IMR-90 (cell line): Measurements from ENCODE around the gene ALKAL2. TPM values are rescaled to one million over a fixed set of nuclear protein-coding genes. Genes with fewer than 3 reads are reported as not detected.

Source experiments
- ATAC-seq: fragments of 200-7000 bp; cut with Tn5 transposase; 2 replicates; pipeline ENCODE4 v1.9.1; 2020; ENCODE audit warnings: low read depth, mild to moderate bottlenecking, moderate library complexity
- Bru-seq: library from RNA; stranded (reverse); fragments of 400-500 nt; gene quantifications from one replicate; lab custom pipeline; 2021; lab: Mats Ljungman, UMichigan
- BruChase-seq, 2 experiments: library from RNA; stranded (reverse); fragments of 400-500 nt; gene quantifications; one replicate each; lab custom pipeline; 2021; lab: Mats Ljungman, UMichigan
- BruUV-seq: library from RNA; stranded (reverse); fragments of 400-500 nt; replicated peaks from 2 replicates; lab custom pipeline; 2021; lab: Mats Ljungman, UMichigan
- CTCF ChIA-PET: fragments of 300-600 bp; formaldehyde crosslinking; extraction: SDS; loops from one replicate; lab custom pipeline; 2021; ENCODE audit warnings: antibody characterized with exemption; lab: Yijun Ruan, JAX
- POLR2A ChIA-PET: fragments of 300-600 bp; sonication (Branson Sonifier 250); formaldehyde crosslinking; loops from one replicate; lab custom pipeline; 2022; ENCODE audit warnings: antibody characterized with exemption; ENCODE audit not compliant: unreplicated experiment; lab: Charles Lee
- DNase-seq: peaks from one replicate; pipeline ENCODE4 v3.0.0; 2013
- H2AFZ ChIP-seq: replicated peaks from 2 replicates; pipeline ENCODE3; 2013; ENCODE audit warnings: low read length, mild to moderate bottlenecking; ENCODE audit not compliant: poor library complexity
- H2AK5ac ChIP-seq: 2 replicates; pipeline ENCODE4 v1.6.1; 2013; ENCODE audit warnings: low read depth, low read length, inconsistent platforms
- H2AK9ac ChIP-seq: replicated peaks from 2 replicates; pipeline ENCODE3; 2013; ENCODE audit warnings: mild to moderate bottlenecking, low read depth, low read length, moderate library complexity; ENCODE audit not compliant: poor library complexity
- H2BK120ac ChIP-seq: 2 replicates; pipeline ENCODE4 v1.6.1; 2013; ENCODE audit warnings: low read depth, low read length, inconsistent platforms
- H2BK15ac ChIP-seq: 3 replicates; pipeline ENCODE4 v1.6.1; 2013; ENCODE audit warnings: low read depth, low read length, inconsistent platforms
- H2BK20ac ChIP-seq: 2 replicates; pipeline ENCODE4 v1.6.1; 2013; ENCODE audit warnings: low read depth, mild to moderate bottlenecking, inconsistent platforms, low read length, moderate library complexity
- H2BK5ac ChIP-seq: 2 replicates; pipeline ENCODE4 v1.6.1; 2013; ENCODE audit warnings: mild to moderate bottlenecking, low read depth, low read length, inconsistent platforms; ENCODE audit not compliant: poor library complexity, severe bottlenecking
- H3K14ac ChIP-seq: replicated peaks from 2 replicates; pipeline ENCODE4 v1.6.1; 2013; ENCODE audit warnings: low read depth, low read length, inconsistent platforms
- H3K18ac ChIP-seq: 2 replicates; pipeline ENCODE4 v1.6.1; 2013; ENCODE audit warnings: low read depth, low read length, control low read depth
- H3K23ac ChIP-seq: 2 replicates; pipeline ENCODE4 v1.6.1; 2013; ENCODE audit warnings: low read depth, low read length, inconsistent platforms
- H3K27ac ChIP-seq: 2 replicates; pipeline ENCODE4 v1.5.1; 2013; ENCODE audit warnings: mild to moderate bottlenecking, control low read depth, low read length; ENCODE audit not compliant: insufficient read depth
- H3K27me3 ChIP-seq: 2 replicates; pipeline ENCODE4 v1.6.1; 2013; ENCODE audit warnings: low read length; ENCODE audit not compliant: control insufficient read depth, insufficient read depth
- H3K36me3 ChIP-seq: 2 replicates; pipeline ENCODE4 v1.6.1; 2013; ENCODE audit warnings: low read length, mixed read lengths; ENCODE audit not compliant: control insufficient read depth, insufficient read depth
- H3K4ac ChIP-seq: 2 replicates; pipeline ENCODE4 v1.6.1; 2013; ENCODE audit warnings: low read depth, low read length, inconsistent platforms
- H3K4me1 ChIP-seq: 2 replicates; pipeline ENCODE4 v1.6.1; 2013; ENCODE audit warnings: low read length, mixed read lengths; ENCODE audit not compliant: control insufficient read depth, insufficient read depth
- H3K4me2 ChIP-seq: 2 replicates; pipeline ENCODE4 v1.6.1; 2013; ENCODE audit warnings: low read depth, mild to moderate bottlenecking, control low read depth, low read length, moderate library complexity
- H3K4me3 ChIP-seq: 2 replicates; pipeline ENCODE4 v1.5.1; 2013; ENCODE audit warnings: low read depth, mild to moderate bottlenecking, control low read depth, low read length, moderate library complexity; ENCODE audit not compliant: insufficient read depth
- H3K56ac ChIP-seq: 2 replicates; pipeline ENCODE4 v1.6.1; 2013; ENCODE audit warnings: low read length, inconsistent platforms; ENCODE audit not compliant: insufficient read depth; ENCODE audit errors: extremely low read depth
- H3K79me1 ChIP-seq, 2 experiments: 2 replicates each; pipeline ENCODE4 v1.6.1; 2013; ENCODE audit warnings: low read length in 2 of 2, inconsistent platforms in 1 of 2, low read depth in 1 of 2
- H3K9ac ChIP-seq: 2 replicates; pipeline ENCODE4 v1.6.1; 2013; ENCODE audit warnings: low read depth, low read length, control low read depth
- H3K9me1 ChIP-seq: 2 replicates; pipeline ENCODE4 v1.6.1; 2013; ENCODE audit warnings: low read length, inconsistent platforms; ENCODE audit not compliant: insufficient read depth
- H3K9me3 ChIP-seq: 2 replicates; pipeline ENCODE4 v1.6.1; 2013; ENCODE audit warnings: low read length; ENCODE audit not compliant: control insufficient read depth, insufficient read depth
- H4K20me1 ChIP-seq: 2 replicates; pipeline ENCODE4 v1.6.1; 2013; ENCODE audit warnings: low read length, inconsistent platforms; ENCODE audit not compliant: insufficient read depth
- H4K5ac ChIP-seq: 2 replicates; pipeline ENCODE4 v1.6.1; 2013; ENCODE audit warnings: mild to moderate bottlenecking, low read depth, low read length, control low read depth
- H4K8ac ChIP-seq, 2 experiments: 2 replicates each; pipeline ENCODE4 v1.6.1; 2013; ENCODE audit warnings: low read depth in 2 of 2, low read length in 2 of 2, control low read depth in 1 of 2, inconsistent platforms in 1 of 2
- H4K91ac ChIP-seq: 2 replicates; pipeline ENCODE4 v1.6.1; 2013; ENCODE audit warnings: low read depth, low read length, inconsistent platforms; ENCODE audit not compliant: insufficient read depth
- CEBPB ChIP-seq: IDR thresholded peaks from 2 replicates; pipeline ENCODE4 v1.6.1; 2012; ENCODE audit warnings: low read depth, low read length, improper control_type of control experiment
- MAFK ChIP-seq: IDR thresholded peaks from 2 replicates; pipeline ENCODE4 v1.6.1; 2012; ENCODE audit warnings: low read depth, low read length, improper control_type of control experiment
- MXI1 ChIP-seq: IDR thresholded peaks from 2 replicates; pipeline ENCODE4 v1.6.1; 2012; ENCODE audit warnings: low read depth, mild to moderate bottlenecking, low read length, moderate library complexity, borderline replicate concordance
- NFE2L2 ChIP-seq: fragments of 150-350 bp; IDR thresholded peaks from 2 replicates; pipeline ENCODE4 v1.6.1; 2016; ENCODE audit warnings: low read depth, mild to moderate bottlenecking, low read length
- POLR2A ChIP-seq: IDR thresholded peaks from 2 replicates; pipeline ENCODE4 v1.6.1; 2012; ENCODE audit warnings: mild to moderate bottlenecking, low read depth, low read length
- RAD21 ChIP-seq: IDR thresholded peaks from 2 replicates; pipeline ENCODE4 v1.6.1; 2012; ENCODE audit warnings: low read length, improper control_type of control experiment
- RCOR1 ChIP-seq: IDR thresholded peaks from 2 replicates; pipeline ENCODE4 v1.6.1; 2012; ENCODE audit warnings: mild to moderate bottlenecking, low read length, improper control_type of control experiment; ENCODE audit not compliant: insufficient replicate concordance
- RFX5 ChIP-seq: IDR thresholded peaks from 2 replicates; pipeline ENCODE4 v1.8.0; 2012; ENCODE audit warnings: low read depth, mild to moderate bottlenecking, low read length, moderate library complexity
- WGBS, 2 experiments: methylation state at CpG; one replicate each; pipeline versions ENCODE4 v1.1.5 to v1.1.7; 2013; ENCODE audit warnings: missing lambda C conversion rate in 2 of 2; ENCODE audit not compliant: insufficient read length in 1 of 2; ENCODE audit errors: extremely low coverage in 2 of 2; 5-methylcytosine and 5-hydroxymethylcytosine counted together
- dilution Hi-C: fragments of 300-500 bp; cut with HindIII; formaldehyde crosslinking; loops from one replicate; pipeline ENCODE4 v1.14.3; 2018; ENCODE audit warnings: low sequenced_read_pairs; ENCODE audit not compliant: unreplicated experiment
- in situ Hi-C: fragments of 300-500 bp; cut with MboI; formaldehyde crosslinking; loops from 3 replicates; pipeline ENCODE4 v1.14.3; 2019; ENCODE audit warnings: low sequenced_read_pairs, inconsistent platforms, mixed read lengths
- intact Hi-C: fragments of 100-400 bp; cut with micrococcal nuclease; formaldehyde crosslinking; loops from 2 replicates; pipeline ENCODE4 v1.10.0; 2022
- long read RNA-seq: library from polyadenylated mRNA; unstranded; transcript quantifications from one replicate; pipeline ENCODE4 v2.0.0, GENCODE V29; 2021; ENCODE audit not compliant: unreplicated experiment
- polyA plus RNA-seq, 3 experiments: library from polyadenylated mRNA; depleted of rRNA; stranded (reverse); fragments of >200 nt; gene quantifications; 2 replicates each; pipeline ENCODE4 v1.2.3, GENCODE V29; 2012; ENCODE audit warnings: low replicate concordance in 1 of 3
- total RNA-seq: library from RNA; depleted of rRNA; stranded (reverse); fragments of >200 nt; gene quantifications from 2 replicates; pipeline ENCODE4 v1.2.3, GENCODE V29; 2012; rRNA removed
- TF ChIP-seq, protein P1 (sequence below): fragments of 150-350 bp; IDR thresholded peaks from 2 replicates; pipeline ENCODE4 v1.6.1; 2017; ENCODE audit warnings: mild to moderate bottlenecking, antibody characterized with exemption, low read length, low read depth
- TF ChIP-seq, protein P2 (sequence below): fragments of 150-350 bp; IDR thresholded peaks from 2 replicates; pipeline ENCODE4 v1.6.1; 2016; ENCODE audit warnings: low read depth, mild to moderate bottlenecking, low read length, moderate library complexity, borderline replicate concordance

ALKAL2 gene, protein sequence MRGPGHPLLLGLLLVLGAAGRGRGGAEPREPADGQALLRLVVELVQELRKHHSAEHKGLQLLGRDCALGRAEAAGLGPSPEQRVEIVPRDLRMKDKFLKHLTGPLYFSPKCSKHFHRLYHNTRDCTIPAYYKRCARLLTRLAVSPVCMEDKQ
- not detected in 2 replicates for total RNA-seq
- not detected in 2 replicates for polyA plus RNA-seq (2012; rRNA removed)
- 0.51 TPM in 1 of 2 replicates, not detected in the other for polyA plus RNA-seq (2012; cell fraction: cytosol; rRNA removed)
- polyA plus RNA-seq (2012; cell fraction: nucleus; rRNA removed; ENCODE audit: low replicate concordance), result 0.21 TPM in 1 of 2 replicates, not detected in the other
- Bru-seq, nascent RNA, result percentile 15 among the genes with signal in this experiment
- BruChase-seq, experiment 1, labeled RNA remaining after a 6-hour chase, result not detected
- BruChase-seq, experiment 2, labeled RNA remaining after a 2-hour chase, result not detected
- long read RNA-seq, result 0 reads

DNA sequence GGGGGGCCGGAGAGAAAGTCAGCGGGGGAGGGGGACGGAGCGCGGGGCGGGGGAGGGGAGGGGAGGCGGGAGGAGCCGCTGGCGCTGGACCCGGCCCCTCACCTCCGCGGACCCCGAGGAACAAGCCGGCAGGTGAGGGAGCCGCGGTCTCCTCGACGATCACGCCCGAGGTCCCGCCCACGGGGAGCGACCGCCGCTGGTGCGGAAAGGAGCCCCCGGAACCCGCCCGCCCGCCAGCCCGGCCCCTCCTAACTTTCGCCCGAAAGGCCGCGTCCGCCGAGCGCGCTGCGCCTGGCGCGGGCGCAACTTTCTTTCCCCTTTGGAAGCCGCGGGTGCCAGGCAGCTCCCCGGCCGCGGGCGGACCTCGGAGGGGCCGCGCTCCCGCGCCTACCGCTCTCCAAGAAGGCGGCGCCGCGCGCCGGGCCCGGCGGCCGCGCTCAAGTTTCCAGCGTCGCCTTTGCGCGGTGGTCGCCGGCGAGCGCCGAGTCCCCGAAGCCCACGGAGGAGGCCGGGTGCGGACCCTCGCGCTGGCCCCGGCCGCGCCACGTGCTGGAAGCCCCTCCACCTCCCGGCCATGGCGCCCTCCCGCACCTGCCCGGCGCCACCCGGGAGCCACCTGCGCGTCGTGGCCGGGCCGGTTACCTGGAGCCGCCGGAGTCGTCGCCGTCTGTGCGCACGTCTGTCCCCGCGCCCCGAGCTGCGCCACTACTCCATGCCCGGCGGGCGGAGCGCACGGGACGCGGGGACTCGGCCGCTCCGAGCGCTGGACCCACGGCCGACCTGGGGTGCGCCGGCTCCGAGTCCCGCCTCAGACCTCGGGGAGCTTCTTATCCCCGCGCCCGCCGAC lies at the start of gene ALKAL2:
Gene ALKAL2 (minus strand): TSS at position 181 of the 847 bp plus-strand sequence. CDS start 256 bp downstream, outside the sequence.
- Histone ChIP-seq H4K91ac (no peak within 1 kb of the TSS), H2AK5ac (no peak within 1 kb of the TSS), H3K79me1 (no peaks in the 10 kb centered on the region), H3K4me3 (peak within 1 kb of the TSS; percentile 6; the same call in 1 of the 2 replicates), H2BK120ac (no peak within 1 kb of the TSS), H3K23ac (no peak within 1 kb of the TSS), H3K18ac (no peak within 1 kb of the TSS), H3K9ac (no peak within 1 kb of the TSS), H3K4me1 (peaks cover 11% of the 10 kb centered on the region), H2BK15ac (no peak within 1 kb of the TSS), H3K27me3 (peaks cover 24% of the 10 kb centered on the region), H4K8ac (no peak within 1 kb of the TSS), H2BK20ac (no peak within 1 kb of the TSS), H3K56ac (no peak within 1 kb of the TSS), H2AFZ (no peak within 1 kb of the TSS), H3K9me1 (0 out of 2 replicates have a peak, but pooled peaks cover 9% of the 10 kb centered on the region), H2BK5ac (no peak within 1 kb of the TSS), H2AK9ac (no peak within 1 kb of the TSS), H3K4me2 (peak within 1 kb of the TSS; percentile 88; the same call in 1 of the 2 replicates), H3K9me3 (no peaks in the 10 kb centered on the region), H3K14ac (no peak within 1 kb of the TSS), H4K5ac (no peak within 1 kb of the TSS), H3K36me3 (no peaks in the 10 kb centered on the region), H3K27ac (no peak within 1 kb of the TSS), H4K20me1 (no peaks in the 10 kb centered on the region), H3K4ac (no peak within 1 kb of the TSS)
- 0 out of 2 replicates have a peak, but pooled peaks have one; percentile 3 for ATAC-seq
- in situ Hi-C loops, result no loop called here
- dilution Hi-C loops, result no loop called here
- DNase-seq, result no peak
- no TSS peak for BruUV-seq
- ChIA-PET POLR2A (no interaction called here), CTCF (interaction anchor here (0.6 kb wide), 1 partner anchor 14 kb away, joined by 3 read pairs; no protein-coding TSS in a partner anchor)
- intact Hi-C loops, result no loop called here
- 3% methylated on average over 26 of the region's 128 CpGs; no CpG with 5 or more reads in 1 of the 2 experiments for WGBS, 2 experiments
- TF ChIP-seq CEBPB, result no peak
- no peak for TF ChIP-seq POLR2A
- TF ChIP-seq, protein P1, sequence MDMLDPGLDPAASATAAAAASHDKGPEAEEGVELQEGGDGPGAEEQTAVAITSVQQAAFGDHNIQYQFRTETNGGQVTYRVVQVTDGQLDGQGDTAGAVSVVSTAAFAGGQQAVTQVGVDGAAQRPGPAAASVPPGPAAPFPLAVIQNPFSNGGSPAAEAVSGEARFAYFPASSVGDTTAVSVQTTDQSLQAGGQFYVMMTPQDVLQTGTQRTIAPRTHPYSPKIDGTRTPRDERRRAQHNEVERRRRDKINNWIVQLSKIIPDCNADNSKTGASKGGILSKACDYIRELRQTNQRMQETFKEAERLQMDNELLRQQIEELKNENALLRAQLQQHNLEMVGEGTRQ, result no peak
- no peak for TF ChIP-seq MXI1
- no peak for TF ChIP-seq RCOR1
- TF ChIP-seq, protein P2, sequence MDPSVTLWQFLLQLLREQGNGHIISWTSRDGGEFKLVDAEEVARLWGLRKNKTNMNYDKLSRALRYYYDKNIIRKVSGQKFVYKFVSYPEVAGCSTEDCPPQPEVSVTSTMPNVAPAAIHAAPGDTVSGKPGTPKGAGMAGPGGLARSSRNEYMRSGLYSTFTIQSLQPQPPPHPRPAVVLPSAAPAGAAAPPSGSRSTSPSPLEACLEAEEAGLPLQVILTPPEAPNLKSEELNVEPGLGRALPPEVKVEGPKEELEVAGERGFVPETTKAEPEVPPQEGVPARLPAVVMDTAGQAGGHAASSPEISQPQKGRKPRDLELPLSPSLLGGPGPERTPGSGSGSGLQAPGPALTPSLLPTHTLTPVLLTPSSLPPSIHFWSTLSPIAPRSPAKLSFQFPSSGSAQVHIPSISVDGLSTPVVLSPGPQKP, result no peak
- no peak for TF ChIP-seq NFE2L2
- no peak for TF ChIP-seq RFX5
- TF ChIP-seq RAD21, result no peak
- no peak for TF ChIP-seq MAFK
